GF-D8 (cell line): Measurements from ENCODE around the gene NPSR1.
"Not testable (repeated sequence)": the region's sequence is repeated elsewhere in the genome, so short reads cannot be mapped to it uniquely, and the experiment has no call there.

Experiments used
- DNase-seq: peaks from one replicate; lab custom pipeline; 2025; lab: John Stamatoyannopoulos, UW

Gene NPSR1

DNA sequence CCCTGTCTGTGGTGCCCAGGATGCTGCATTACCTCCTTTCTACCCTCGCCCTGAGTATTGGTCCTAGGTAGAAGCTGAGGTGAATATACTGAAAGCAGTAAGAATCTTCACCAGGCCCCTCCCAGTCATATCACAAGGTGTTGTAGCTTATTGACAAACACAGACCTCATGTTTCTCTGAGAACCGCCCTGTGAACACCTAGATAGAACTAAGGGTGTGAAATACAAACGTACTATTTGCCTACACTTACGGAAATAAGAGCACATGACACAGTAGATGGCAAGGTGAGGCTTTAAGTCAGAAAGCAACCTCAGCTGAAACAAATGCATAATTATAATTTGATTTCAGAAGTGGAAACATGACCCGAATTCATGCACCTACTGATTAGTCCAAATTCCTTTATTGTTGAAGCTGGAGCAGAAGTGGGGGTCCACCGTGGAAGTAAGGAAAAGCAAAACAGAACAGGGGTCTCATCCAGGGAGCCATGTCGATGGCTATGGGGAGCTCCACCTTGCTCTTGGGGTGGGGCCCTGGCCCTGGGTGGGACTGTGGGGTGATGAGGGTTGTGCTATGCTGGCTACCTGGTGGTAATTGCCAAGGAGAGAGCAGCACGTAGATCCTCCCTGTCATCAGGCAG, at the start of gene NPSR1:
Gene NPSR1 (plus strand): TSS at position 587 of the 637 bp plus-strand sequence. CDS start 195 bp downstream, outside the sequence.
- no peak for DNase-seq

GRCh38 chr7:34612661-34613060, 45.4 kb upstream of the NPSR1 start:
- no peak for DNase-seq

DNA sequence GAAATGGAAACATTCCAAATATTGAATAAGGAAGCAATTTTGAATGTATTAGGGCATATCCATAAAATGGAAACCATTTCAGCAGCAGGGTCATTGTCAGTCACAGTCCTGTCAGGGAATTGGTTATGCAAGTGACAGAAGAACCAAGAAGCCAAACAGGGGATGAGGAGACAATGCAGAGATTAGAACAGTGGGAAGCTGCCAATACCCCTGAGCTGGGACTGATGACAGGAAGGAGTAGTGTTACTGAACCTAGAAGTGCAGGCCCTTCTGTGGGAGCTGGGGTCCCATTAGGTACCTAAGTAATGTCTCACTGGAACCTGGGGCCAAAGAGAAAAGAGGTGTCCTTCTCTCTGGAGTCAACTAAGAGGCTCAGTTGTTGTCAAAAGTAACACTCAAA, 37.6 kb upstream of the NPSR1 start:
- no peak for DNase-seq

- DNase-seq: no peak
Observed at GRCh38 chr7:34622182-34622581, 35.8 kb upstream of the NPSR1 start.

DNA sequence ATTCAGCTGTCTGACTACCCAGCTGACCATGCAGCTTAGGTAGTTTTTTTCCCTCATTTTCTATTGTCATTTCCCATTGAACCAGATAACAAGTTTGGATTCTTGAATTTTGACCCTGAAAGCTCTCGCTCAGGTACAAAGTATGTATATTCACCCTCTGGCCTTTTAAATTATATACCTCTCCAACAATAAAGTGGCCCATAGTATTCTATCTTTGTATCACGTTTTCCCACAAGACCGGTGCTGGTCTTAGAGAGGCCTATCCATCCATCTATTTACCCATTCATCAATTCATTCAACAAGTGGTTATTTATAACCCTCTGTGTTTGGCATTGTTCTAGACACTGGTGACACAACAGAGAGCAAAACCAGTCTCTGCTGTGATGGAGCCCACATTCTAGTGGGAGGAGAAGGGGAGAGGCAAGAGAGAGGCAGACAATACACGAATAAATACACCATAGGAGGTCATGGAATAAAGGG, 35.2 kb upstream of the NPSR1 start:
- no peak for DNase-seq

GRCh38 chr7:34628618-34629017, 29.4 kb upstream of the NPSR1 start:
- DNase-seq: not testable (repeated sequence)

DNA sequence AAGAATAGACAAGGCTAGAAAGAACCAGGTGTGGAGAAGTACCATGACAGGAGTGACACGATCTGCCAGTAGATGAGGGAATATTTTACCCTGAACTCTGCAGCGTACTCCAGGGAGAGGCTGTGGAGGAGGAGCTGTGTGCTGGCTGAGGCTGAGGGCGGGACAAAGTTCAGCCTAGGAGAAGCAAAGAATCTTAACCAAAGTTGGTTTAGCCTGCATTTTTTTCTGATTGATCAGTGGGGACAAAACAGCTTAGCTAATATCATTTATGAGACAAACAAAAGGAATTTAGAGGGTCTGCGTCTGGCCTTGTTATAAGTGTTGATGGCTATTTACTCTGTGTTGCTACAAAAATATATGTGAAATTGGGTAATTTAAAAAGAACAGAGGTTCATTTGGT, 5.2 kb upstream of the NPSR1 start:
- no peak for DNase-seq

DNA sequence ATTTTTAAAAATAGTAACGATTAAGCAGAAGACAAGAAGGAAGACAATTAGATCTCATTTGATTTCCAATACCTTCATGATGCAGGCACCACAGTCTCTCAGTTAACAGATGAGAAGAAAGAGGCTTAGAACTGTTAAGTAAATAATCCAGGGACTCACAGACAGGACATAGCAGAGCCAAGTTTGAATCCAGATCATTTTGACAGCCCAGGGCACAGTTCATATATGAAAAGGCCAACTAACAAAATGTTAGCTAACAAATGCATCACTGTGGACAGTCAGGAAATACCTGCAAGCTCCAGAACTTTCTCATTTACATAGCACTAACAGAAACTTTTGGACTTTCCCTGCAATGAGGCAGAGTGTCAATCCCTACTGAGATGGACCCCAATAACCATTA, 4.2 kb upstream of the NPSR1 start:
- no peak for DNase-seq

DNA sequence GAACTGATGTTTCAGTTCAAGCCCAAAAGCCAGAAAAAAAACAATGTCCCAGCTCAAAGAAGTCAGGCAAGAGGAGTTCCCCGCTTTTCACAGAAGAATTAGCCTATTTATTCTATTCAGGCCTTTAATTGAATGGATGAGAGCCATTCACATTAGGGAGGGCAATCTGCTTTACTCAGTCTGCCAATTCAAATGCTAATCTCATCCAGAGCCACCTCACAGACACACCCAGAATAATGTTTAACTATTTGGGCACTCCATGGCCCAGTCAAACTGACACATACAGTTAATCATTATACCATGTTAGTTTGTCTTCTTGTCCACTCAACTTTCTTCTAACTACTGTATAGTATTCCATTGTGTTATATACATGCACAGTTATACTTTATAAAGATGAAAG, 2.6 kb upstream of the NPSR1 start:
- no peak for DNase-seq

GRCh38 chr7:34656041-34656440, 2.0 kb upstream of the NPSR1 start:
- DNase-seq: no peak

- no peak for DNase-seq
Observed at GRCh38 chr7:34659472-34660075, 1.6 kb downstream of the NPSR1 start.

DNA sequence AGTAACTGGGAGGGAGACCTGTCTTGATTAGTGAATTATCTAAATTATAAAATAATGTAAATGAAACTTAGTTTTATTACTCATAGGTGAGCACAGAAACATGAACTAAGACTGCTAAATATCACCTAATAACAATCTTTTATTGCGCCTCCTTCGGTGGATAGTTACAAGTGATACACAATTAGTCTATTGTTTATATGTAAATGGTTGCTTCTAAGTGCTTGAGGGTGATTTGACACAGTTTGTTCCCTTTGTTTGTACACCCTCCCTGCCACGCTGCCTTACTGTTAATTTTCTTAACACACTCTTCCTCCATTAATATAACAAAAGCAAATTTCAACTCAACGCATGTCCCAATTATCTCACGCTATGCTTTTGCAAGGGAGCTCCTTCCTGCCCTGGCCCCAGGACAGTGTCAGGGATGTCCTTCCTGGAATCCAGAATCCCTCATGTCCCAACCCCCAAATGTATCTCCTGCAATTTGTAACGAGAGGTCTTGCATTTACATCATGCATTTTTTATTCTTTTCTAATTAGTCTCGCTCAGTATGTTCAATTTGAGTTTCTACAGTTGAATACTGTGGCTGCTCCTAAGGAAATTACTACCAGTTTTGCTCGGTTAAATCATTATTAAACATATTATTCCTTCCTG, 4.2 kb downstream of the NPSR1 start:
- DNase-seq: no peak

DNA sequence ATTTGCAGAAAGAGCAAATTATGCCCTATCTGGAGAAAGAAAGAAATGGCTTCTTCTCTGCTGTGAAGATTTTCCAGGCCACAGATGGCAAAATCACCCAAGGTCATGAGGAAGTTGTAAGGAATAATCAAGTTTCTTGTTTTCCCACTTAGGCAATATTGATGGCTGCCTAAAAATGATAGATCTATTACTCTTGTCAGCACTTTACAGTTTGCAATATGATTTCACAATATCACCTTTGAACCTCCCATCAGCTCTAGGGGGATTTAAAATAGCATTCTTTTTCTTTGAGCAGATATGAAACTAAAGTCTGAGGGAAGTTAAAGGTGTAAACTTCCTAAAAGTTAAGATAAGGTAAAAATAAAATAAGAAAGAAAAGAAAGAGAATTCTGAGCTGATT, 6.7 kb downstream of the NPSR1 start:
- DNase-seq: no peak

DNA sequence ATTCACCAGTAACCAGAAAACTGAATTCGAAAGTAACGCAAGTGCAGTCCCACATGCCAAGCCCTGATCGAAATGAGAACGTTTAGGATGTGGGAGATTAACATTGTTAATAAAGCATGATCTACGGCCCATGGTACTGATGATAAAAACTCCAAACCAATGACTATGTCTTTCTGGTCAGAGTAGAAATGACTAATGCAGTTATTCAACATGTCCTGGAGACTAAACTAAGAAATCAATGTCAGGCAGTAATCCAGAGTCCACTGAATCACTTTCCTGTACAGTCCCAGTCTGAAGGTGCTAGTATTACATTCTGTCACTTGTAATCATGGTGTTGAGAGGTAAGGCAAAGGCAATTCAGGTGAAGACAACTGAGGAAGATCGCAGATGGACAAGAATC, 14.4 kb downstream of the NPSR1 start:
- no peak for DNase-seq

DNA sequence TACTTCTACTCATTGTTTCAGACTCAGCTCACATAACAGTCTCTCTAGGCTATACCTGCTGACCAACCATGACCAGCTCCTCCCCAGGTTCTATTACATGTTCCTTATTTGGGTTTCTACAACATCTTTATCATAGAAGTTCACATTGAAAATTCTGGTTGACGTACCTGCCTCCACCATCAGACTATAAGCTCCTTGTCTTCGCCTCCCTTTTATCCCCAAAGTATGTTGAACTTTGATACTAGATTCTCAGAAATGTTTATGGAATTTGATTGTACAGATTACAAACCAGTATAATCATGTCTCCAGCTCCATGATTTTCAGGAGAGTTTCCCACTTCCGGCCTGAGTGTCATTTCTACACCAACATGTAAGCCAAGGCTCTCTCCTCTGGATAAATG, 15.0 kb downstream of the NPSR1 start:
- DNase-seq: no peak

- DNase-seq: no peak
Observed at GRCh38 chr7:34675749-34676374, 17.8 kb downstream of the NPSR1 start.

DNA sequence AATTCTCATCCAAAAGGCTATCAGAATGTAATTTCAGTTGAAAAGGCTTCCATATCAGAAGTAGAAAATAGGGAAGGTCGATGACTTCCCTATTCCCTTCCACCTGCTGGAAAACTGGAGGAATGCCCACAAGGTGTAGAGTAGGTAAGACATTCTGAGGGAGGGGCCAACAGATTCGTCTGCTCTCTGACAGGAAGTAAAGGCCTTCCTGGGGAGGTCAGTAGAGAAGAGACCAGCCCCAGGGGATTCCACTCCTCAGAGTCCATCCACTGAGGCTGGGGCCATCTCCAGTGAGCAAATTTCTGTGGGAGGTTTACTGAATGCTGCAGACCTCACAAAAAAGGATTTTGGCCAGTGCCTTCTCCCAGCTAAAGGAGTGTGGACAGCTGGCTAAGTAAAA, 19.5 kb downstream of the NPSR1 start:
- DNase-seq: no peak

GRCh38 chr7:34687529-34687928, 29.5 kb downstream of the NPSR1 start:
- DNase-seq: no peak

DNA sequence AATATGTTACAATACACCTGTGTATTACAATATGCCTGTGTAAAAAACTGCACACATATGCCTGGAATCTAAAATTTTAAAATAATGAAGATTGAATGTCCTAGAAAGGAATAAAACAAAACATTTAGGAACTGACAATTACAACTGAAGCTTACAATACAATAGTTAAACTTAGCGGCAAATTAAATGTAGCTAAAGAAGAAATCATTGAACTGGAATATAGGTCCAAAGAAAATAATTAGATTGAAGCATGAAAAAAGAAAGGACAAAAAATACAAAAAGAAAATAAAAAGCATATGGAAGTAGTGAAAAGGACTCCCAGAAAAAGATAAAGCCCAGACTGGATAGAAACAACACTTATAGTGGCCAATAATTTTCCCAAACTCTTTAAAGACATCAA, 38.4 kb downstream of the NPSR1 start:
- no peak for DNase-seq

DNA sequence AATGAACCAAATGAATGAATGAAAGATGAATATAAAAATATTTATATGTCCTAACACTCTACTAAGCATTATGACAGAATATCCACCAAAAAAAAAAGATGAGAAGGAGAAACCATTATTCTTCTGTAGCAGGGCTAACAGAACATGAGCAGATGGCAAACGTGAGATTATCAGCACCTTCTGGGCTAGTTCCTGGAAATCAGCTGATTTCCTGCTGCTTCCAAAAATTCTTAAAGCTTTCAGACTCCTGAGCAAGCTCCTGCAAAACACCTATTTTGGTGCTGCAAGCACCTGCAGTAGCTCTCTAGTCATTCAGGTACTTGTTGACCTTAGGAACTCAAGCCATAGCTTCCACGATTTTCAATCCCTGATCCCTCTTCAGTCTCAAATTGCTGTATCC, 51.8 kb downstream of the NPSR1 start:
- no peak for DNase-seq

DNA sequence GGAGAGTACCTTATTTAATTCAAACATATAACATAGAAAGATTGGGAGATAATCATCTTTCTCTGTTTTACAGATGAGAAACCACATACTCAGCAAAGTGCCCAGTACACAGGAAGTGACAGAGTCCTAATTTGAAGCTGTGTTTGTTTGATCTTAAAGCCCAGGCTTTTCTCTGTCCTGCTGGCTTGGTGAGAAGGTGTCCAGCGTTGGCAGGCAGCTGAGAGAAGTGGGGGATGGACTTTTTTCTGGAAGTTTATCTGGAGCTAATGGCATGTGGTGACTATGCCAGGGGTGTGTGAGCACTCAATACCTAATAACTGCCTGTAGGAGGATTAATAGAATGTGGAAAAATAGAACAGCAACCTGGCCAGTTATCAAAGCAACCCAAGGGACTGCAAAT, 60.8 kb downstream of the NPSR1 start:
- no peak for DNase-seq

DNA sequence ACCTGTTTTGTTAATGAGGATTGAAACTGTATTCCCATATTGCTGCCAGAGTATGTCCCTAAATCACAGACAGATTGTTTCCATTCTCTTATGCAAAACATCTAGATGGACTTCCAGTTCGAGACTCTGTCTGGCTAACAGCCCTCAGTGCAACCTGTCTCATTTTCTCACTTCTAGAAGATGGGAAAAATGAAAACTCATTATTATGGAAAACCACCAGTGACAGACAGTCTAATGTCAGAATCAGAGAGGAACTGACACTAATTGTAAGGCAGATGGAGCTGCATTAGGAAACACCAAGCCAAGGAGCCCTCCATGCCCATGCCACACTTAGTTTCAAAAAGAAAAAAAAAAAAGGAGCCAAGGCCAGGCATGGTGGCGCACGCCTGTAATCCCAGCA, 61.6 kb downstream of the NPSR1 start:
- DNase-seq: no peak

- no peak for DNase-seq
Observed at GRCh38 chr7:34720289-34720688, 62.3 kb downstream of the NPSR1 start.
